ENCODE data around the gene RGMA. TPM values are rescaled to one million over a fixed set of nuclear protein-coding genes. Genes with fewer than 3 reads are reported as not detected.

Gene RGMA
- total and polyA plus RNA-seq, 10 of the 15 experiments (the other 5 are each of a cell fraction or from before 2014, with no cell fraction given): not detected

DNA sequence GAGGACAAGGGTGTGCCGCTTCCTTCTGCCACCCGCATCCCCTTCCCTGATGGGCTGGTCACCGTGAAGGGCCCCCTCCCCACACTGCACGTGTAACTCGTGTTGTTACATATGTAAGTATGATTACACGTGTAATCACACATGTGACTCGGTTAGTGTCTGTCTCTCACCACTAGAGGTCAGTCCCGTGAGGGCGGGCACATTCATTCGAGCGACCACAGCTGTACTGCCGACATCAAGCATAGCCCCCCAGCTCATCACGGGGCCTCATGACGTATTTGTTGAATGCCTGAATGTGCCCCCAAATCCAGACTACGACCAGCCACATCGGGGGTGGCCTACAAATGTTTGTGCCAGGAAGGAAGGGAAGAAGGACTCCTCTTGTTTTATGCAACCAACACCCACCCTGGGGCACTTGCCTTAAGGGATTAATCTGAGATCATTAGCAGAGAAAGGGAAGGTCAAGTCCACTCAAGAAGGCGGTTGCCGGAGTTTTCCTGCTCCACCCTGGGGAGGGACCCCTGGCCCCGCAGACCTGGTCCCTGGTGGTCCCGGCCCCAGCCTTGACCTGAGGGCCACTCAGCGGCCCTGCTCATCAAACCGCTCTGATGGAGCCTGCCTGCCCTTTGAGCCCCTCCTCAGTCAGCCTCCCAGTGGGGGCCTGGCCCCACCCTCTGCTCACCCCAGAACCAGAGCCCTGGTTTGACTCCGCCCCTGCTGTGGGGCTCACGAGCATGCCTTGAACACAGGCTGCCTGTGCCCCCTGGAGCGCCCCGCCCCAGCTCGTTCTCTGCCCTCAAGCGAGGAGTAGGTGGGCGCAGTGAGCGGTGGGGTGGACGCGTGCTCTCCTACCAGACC is 52.8 kb downstream of the RGMA start:
- intact Hi-C loops (cut with micrococcal nuclease; ENCODE audit: unreplicated experiment) (loop anchor here (1.0 to 10.0 kb wide), 2 partner anchors 16 to 241 kb away; no protein-coding TSS in a partner anchor), in situ Hi-C loops (cut with MboI) (loop anchor here (5.0 to 25.0 kb wide), 2 partner anchors 1086 to 1276 kb away; no protein-coding TSS in a partner anchor)
- ChIA-PET SMC1A (ENCODE audit: uncharacterized antibody, unreplicated experiment) (interaction anchor here (2.4 kb wide), 1 partner anchor 1084 kb away, joined by 5 read pairs; no protein-coding TSS in a partner anchor), CTCF (interaction anchor here (1.0 to 2.6 kb wide), 7 partner anchors 8 to 1083 kb away, joined by 3 to 16 read pairs (median 5); no protein-coding TSS in a partner anchor), RAD21 (ENCODE audit: unreplicated experiment) (interaction anchor here (2.7 kb wide), 1 partner anchor 1084 kb away, joined by 9 read pairs; no protein-coding TSS in a partner anchor), POLR2A (no interaction called here)
- no peaks in the 10 kb centered on the region for H3K79me2 ChIP-seq (ENCODE audit: control insufficient read depth, insufficient read depth, low read length)
- FAIRE-seq (peak; percentile 83), ATAC-seq (peak; percentile 91), DNase-seq (ENCODE audit: low read depth, low spot score) (no peak)
- H4K20me1 ChIP-seq (ENCODE audit: control insufficient read depth, insufficient read depth): no peaks in the 10 kb centered on the region
- H2AFZ ChIP-seq (ENCODE audit: control insufficient read depth, low read depth, low read length): no peak overlapping the region
- no peaks in the 10 kb centered on the region for H3K4me1 ChIP-seq (ENCODE audit: control insufficient read depth, insufficient read depth, low read length)
- H3K4me3 ChIP-seq: no peak overlapping the region
- no peak overlapping the region for H3K27ac ChIP-seq (ENCODE audit: control insufficient read depth, insufficient read depth)
- H3K27me3 ChIP-seq (replicated peaks in 1 of 2; ENCODE audit: control insufficient read depth in 2 of 2, insufficient read depth in 2 of 2, low read length in 1 of 2): no peaks in the 10 kb centered on the region
- 36% methylated on average over 32 of the region's 32 CpGs for WGBS (ENCODE audit: insufficient coverage, insufficient replicate concordance, low lambda C conversion rate, missing lambda C conversion rate)
- no TSS peak for BruUV-seq (replicated peaks)
- H3K4me2 ChIP-seq (ENCODE audit: control insufficient read depth, insufficient read depth): no peak overlapping the region
- peak; percentile 63 to 84; a peak in 2 of 4 replicates for TF ChIP-seq BHLHE40 (IDR thresholded peaks at IDR 0.05; ENCODE audit: borderline replicate concordance in 1 of 2, low read depth in 2 of 2, low read length in 1 of 2)
- TF ChIP-seq, protein P1, sequence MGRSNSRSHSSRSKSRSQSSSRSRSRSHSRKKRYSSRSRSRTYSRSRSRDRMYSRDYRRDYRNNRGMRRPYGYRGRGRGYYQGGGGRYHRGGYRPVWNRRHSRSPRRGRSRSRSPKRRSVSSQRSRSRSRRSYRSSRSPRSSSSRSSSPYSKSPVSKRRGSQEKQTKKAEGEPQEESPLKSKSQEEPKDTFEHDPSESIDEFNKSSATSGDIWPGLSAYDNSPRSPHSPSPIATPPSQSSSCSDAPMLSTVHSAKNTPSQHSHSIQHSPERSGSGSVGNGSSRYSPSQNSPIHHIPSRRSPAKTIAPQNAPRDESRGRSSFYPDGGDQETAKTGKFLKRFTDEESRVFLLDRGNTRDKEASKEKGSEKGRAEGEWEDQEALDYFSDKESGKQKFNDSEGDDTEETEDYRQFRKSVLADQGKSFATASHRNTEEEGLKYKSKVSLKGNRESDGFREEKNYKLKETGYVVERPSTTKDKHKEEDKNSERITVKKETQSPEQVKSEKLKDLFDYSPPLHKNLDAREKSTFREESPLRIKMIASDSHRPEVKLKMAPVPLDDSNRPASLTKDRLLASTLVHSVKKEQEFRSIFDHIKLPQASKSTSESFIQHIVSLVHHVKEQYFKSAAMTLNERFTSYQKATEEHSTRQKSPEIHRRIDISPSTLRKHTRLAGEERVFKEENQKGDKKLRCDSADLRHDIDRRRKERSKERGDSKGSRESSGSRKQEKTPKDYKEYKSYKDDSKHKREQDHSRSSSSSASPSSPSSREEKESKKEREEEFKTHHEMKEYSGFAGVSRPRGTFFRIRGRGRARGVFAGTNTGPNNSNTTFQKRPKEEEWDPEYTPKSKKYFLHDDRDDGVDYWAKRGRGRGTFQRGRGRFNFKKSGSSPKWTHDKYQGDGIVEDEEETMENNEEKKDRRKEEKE (IDR thresholded peaks at IDR 0.05): no peak
- TF ChIP-seq EZH2 (IDR thresholded peaks at IDR 0.05; ENCODE audit: borderline replicate concordance, control insufficient read depth, low read depth, low read length): no peak
- TF ChIP-seq RUNX3 (IDR thresholded peaks at IDR 0.05; ENCODE audit: low read length): peak; percentile 34; the same call in 1 of the 2 replicates
- peak; percentile 33; the same call in 1 of the 2 replicates for TF ChIP-seq SMC3 (IDR thresholded peaks at IDR 0.05; ENCODE audit: borderline replicate concordance, low read length)
- peak; percentile 24; the same call in 1 of the 2 replicates for TF ChIP-seq RAD21 (IDR thresholded peaks at IDR 0.05; ENCODE audit: insufficient read depth, low read depth, low read length)
- TF ChIP-seq, protein P2, sequence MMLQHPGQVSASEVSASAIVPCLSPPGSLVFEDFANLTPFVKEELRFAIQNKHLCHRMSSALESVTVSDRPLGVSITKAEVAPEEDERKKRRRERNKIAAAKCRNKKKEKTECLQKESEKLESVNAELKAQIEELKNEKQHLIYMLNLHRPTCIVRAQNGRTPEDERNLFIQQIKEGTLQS (IDR thresholded peaks at IDR 0.05; ENCODE audit: borderline replicate concordance, extremely low read depth, low read depth, low read length): 0 out of 2 replicates have a peak, but pooled peaks have one; percentile 8
- no peak for TF ChIP-seq HDAC2 (IDR thresholded peaks at IDR 0.05)
- TF ChIP-seq, protein P3, sequence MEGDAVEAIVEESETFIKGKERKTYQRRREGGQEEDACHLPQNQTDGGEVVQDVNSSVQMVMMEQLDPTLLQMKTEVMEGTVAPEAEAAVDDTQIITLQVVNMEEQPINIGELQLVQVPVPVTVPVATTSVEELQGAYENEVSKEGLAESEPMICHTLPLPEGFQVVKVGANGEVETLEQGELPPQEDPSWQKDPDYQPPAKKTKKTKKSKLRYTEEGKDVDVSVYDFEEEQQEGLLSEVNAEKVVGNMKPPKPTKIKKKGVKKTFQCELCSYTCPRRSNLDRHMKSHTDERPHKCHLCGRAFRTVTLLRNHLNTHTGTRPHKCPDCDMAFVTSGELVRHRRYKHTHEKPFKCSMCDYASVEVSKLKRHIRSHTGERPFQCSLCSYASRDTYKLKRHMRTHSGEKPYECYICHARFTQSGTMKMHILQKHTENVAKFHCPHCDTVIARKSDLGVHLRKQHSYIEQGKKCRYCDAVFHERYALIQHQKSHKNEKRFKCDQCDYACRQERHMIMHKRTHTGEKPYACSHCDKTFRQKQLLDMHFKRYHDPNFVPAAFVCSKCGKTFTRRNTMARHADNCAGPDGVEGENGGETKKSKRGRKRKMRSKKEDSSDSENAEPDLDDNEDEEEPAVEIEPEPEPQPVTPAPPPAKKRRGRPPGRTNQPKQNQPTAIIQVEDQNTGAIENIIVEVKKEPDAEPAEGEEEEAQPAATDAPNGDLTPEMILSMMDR (IDR thresholded peaks at IDR 0.05 in 2 of 3, conservative IDR thresholded peaks at IDR 0.05 in 1 of 3; ENCODE audit: control insufficient read depth in 2 of 3, extremely low read depth in 1 of 3, insufficient read depth in 1 of 3, low read depth in 3 of 3, low read length in 3 of 3): peak; percentile 64 to 74 (median 66)
- TF ChIP-seq RAD51 (IDR thresholded peaks at IDR 0.05): 0 out of 2 replicates have a peak, but pooled peaks have one; percentile 19
- no peak for TF ChIP-seq SRF (IDR thresholded peaks at IDR 0.05; ENCODE audit: low read depth in 2 of 2, low read length in 2 of 2)
- no peak for TF ChIP-seq ETV6 (conservative IDR thresholded peaks at IDR 0.05 in 1 of 2, IDR thresholded peaks at IDR 0.05 in 1 of 2; ENCODE audit: borderline replicate concordance in 1 of 2, low read depth in 1 of 2)
- TF ChIP-seq BMI1 (IDR thresholded peaks at IDR 0.05; ENCODE audit: borderline replicate concordance): no peak
- H3K9me3 ChIP-seq (replicated peaks; ENCODE audit: control insufficient read depth, insufficient read depth, low read length): no peaks in the 10 kb centered on the region
- H3K36me3 ChIP-seq (ENCODE audit: control insufficient read depth in 2 of 2, insufficient read depth in 2 of 2, low read length in 1 of 2): no peaks in the 10 kb centered on the region
- H3K9ac ChIP-seq (ENCODE audit: control insufficient read depth, insufficient read depth, low read length): no peak overlapping the region

Data from GM12878 (cell line).